OCI-LY1 (cell line): ENCODE results near the gene KBTBD6.

ENCODE experiments used
- H2AFZ ChIP-seq: fragments of 200-600 bp; sonication (generic), shearing (Covaris generic); 2 replicates; pipeline ENCODE4 v1.6.0; 2014; ENCODE audit warnings: antibody characterized with exemption, mild to moderate bottlenecking, low read length
- H3F3A ChIP-seq: fragments of 200-600 bp; sonication (generic), shearing (Covaris generic); 2 replicates; pipeline ENCODE4 v1.6.0; 2014; ENCODE audit warnings: mild to moderate bottlenecking, antibody characterized with exemption, low read length, moderate library complexity; ENCODE audit not compliant: insufficient read depth
- H3K27ac ChIP-seq: fragments of 200-600 bp; sonication (generic); 2 replicates; pipeline ENCODE4 v1.5.1; 2014; ENCODE audit warnings: low read length, mixed run types, mild to moderate bottlenecking, low read depth; ENCODE audit not compliant: poor library complexity, severe bottlenecking
- H3K27me3 ChIP-seq: fragments of 200-600 bp; sonication (generic); 2 replicates; pipeline ENCODE4 v1.6.0; 2014; ENCODE audit warnings: antibody characterized with exemption, mild to moderate bottlenecking, low read length, moderate library complexity; ENCODE audit not compliant: insufficient read depth
- H3K36me3 ChIP-seq: fragments of 200-600 bp; sonication (generic); 2 replicates; pipeline ENCODE4 v1.6.1; 2014; ENCODE audit warnings: mild to moderate bottlenecking, antibody characterized with exemption, low read length, moderate library complexity, mixed read lengths; ENCODE audit not compliant: insufficient read depth
- H3K4me1 ChIP-seq: fragments of 200-600 bp; sonication (generic); 2 replicates; pipeline ENCODE4 v1.5.1; 2014; ENCODE audit warnings: mild to moderate bottlenecking, low read length, moderate library complexity; ENCODE audit not compliant: insufficient read depth, severe bottlenecking
- H3K4me2 ChIP-seq: fragments of 200-600 bp; sonication (generic), shearing (Covaris generic); 2 replicates; pipeline ENCODE4 v1.6.1; 2014; ENCODE audit warnings: low read length
- H3K4me3 ChIP-seq: fragments of 200-600 bp; sonication (generic); 2 replicates; pipeline ENCODE4 v1.5.1; 2014; ENCODE audit warnings: low read length, low read depth, mild to moderate bottlenecking, mixed read lengths; ENCODE audit not compliant: poor library complexity, severe bottlenecking
- H3K79me2 ChIP-seq: fragments of 200-600 bp; shearing (Covaris generic); 2 replicates; pipeline ENCODE4 v1.6.1; 2016; ENCODE audit warnings: mixed run types, low read length, mixed read lengths; ENCODE audit not compliant: insufficient read depth
- H3K9ac ChIP-seq: fragments of 200-600 bp; sonication (generic), shearing (Covaris generic); 2 replicates; pipeline ENCODE4 v1.6.1; 2014; ENCODE audit warnings: mild to moderate bottlenecking, low read length, mixed read lengths
- H3K9me2 ChIP-seq: fragments of 200-600 bp; sonication (generic), shearing (Covaris generic); 2 replicates; pipeline ENCODE4 v1.6.1; 2014; ENCODE audit warnings: low read depth, mild to moderate bottlenecking, low read length, mixed read lengths
- H3K9me3 ChIP-seq: fragments of 200-600 bp; shearing (Covaris generic); 2 replicates; pipeline ENCODE4 v1.6.1; 2014; ENCODE audit warnings: low read length, mixed read lengths
- H4K20me1 ChIP-seq: fragments of 200-600 bp; sonication (generic), shearing (Covaris generic); 2 replicates; pipeline ENCODE4 v1.6.0; 2016; ENCODE audit warnings: mild to moderate bottlenecking, low read length; ENCODE audit not compliant: insufficient read depth
- EZH2 ChIP-seq: fragments of 200-600 bp; sonication (generic), shearing (Covaris generic); IDR thresholded peaks from 2 replicates; pipeline ENCODE4 v1.8.0; 2017; ENCODE audit warnings: borderline replicate concordance, mixed run types, mild to moderate bottlenecking, antibody characterized with exemption, low read length, moderate library complexity, mixed read lengths
- TF ChIP-seq, protein P1 (sequence below): fragments of 200-600 bp; sonication (generic), shearing (Covaris generic); IDR thresholded peaks from 2 replicates; pipeline ENCODE4 v1.5.1; 2017; ENCODE audit warnings: mild to moderate bottlenecking, antibody characterized with exemption, low read length, moderate library complexity, mixed read lengths

Gene KBTBD6

GRCh38 chr13:41154042-41154441, 21.4 kb upstream of the KBTBD6 start:
- no peak overlapping the region for H2AFZ ChIP-seq
- no peak overlapping the region for H3K4me2 ChIP-seq
- H3F3A ChIP-seq = no peaks in the 10 kb centered on the region
- no peaks in the 10 kb centered on the region for H3K27me3 ChIP-seq
- no peaks in the 10 kb centered on the region for H3K9me2 ChIP-seq
- H3K4me3 ChIP-seq = no peak overlapping the region
- no peak overlapping the region for H3K9ac ChIP-seq
- H3K36me3 ChIP-seq = peaks cover 6% of the 10 kb centered on the region; the same call in 1 of the 2 replicates
- no peaks in the 10 kb centered on the region for H4K20me1 ChIP-seq
- H3K79me2 ChIP-seq = no peaks in the 10 kb centered on the region
- H3K4me1 ChIP-seq = no peaks in the 10 kb centered on the region
- H3K27ac ChIP-seq = no peak overlapping the region
- peaks cover 31% of the 10 kb centered on the region for H3K9me3 ChIP-seq
- TF ChIP-seq EZH2 = no peak
- TF ChIP-seq, protein P1, sequence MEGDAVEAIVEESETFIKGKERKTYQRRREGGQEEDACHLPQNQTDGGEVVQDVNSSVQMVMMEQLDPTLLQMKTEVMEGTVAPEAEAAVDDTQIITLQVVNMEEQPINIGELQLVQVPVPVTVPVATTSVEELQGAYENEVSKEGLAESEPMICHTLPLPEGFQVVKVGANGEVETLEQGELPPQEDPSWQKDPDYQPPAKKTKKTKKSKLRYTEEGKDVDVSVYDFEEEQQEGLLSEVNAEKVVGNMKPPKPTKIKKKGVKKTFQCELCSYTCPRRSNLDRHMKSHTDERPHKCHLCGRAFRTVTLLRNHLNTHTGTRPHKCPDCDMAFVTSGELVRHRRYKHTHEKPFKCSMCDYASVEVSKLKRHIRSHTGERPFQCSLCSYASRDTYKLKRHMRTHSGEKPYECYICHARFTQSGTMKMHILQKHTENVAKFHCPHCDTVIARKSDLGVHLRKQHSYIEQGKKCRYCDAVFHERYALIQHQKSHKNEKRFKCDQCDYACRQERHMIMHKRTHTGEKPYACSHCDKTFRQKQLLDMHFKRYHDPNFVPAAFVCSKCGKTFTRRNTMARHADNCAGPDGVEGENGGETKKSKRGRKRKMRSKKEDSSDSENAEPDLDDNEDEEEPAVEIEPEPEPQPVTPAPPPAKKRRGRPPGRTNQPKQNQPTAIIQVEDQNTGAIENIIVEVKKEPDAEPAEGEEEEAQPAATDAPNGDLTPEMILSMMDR = no peak

- TF ChIP-seq, protein P1 = no peak
- no peak for TF ChIP-seq EZH2
- H3K9me2 ChIP-seq = no peaks in the 10 kb centered on the region
These were observed 19.4 kb upstream of the KBTBD6 start for GRCh38 chr13:41152005-41152404.

GRCh38 chr13:41150058-41150457, 17.5 kb upstream of the KBTBD6 start:
- no peak overlapping the region for H3K4me3 ChIP-seq
- H3K79me2 ChIP-seq = no peaks in the 10 kb centered on the region
- peaks cover 6% of the 10 kb centered on the region; the same call in 1 of the 2 replicates for H3K36me3 ChIP-seq
- H3K9me3 ChIP-seq = peaks cover 45% of the 10 kb centered on the region
- no peaks in the 10 kb centered on the region for H3K4me1 ChIP-seq
- TF ChIP-seq EZH2 = no peak
- TF ChIP-seq, protein P1 = no peak
- no peaks in the 10 kb centered on the region for H3K9me2 ChIP-seq
- no peak overlapping the region for H3K27ac ChIP-seq
- H2AFZ ChIP-seq = no peak overlapping the region
- no peaks in the 10 kb centered on the region for H3K27me3 ChIP-seq
- no peak overlapping the region for H3K4me2 ChIP-seq
- H3F3A ChIP-seq = no peaks in the 10 kb centered on the region
- no peaks in the 10 kb centered on the region for H4K20me1 ChIP-seq
- no peak overlapping the region for H3K9ac ChIP-seq

More at GRCh38 chr13:41152005-41152404, 19.4 kb upstream of the KBTBD6 start:
- Histone ChIP-seq H4K20me1 (no peaks in the 10 kb centered on the region), H3K4me2 (no peak overlapping the region), H3F3A (no peaks in the 10 kb centered on the region), H3K9ac (no peak overlapping the region), H3K79me2 (no peaks in the 10 kb centered on the region), H3K36me3 (peaks cover 6% of the 10 kb centered on the region; the same call in 1 of the 2 replicates), H3K4me3 (no peak overlapping the region), H3K27me3 (no peaks in the 10 kb centered on the region), H3K27ac (no peak overlapping the region), H2AFZ (no peak overlapping the region), H3K4me1 (no peaks in the 10 kb centered on the region), H3K9me3 (peaks cover 42% of the 10 kb centered on the region)
